Measurements from ENCODE around the gene MPEG1.

MPEG1 gene

GRCh38 chr11:59184691-59185339, 27.9 kb downstream of the MPEG1 start:
- H3K4me3 ChIP-seq (ENCODE audit: low read length), result no peak overlapping the region
- no peak for DNase-seq (ENCODE audit: low read depth)
- TF ChIP-seq CTCF (conservative IDR thresholded peaks at IDR 0.05; ENCODE audit: low read length), result no peak

- H3K4me3 ChIP-seq (ENCODE audit: low read length), result no peak overlapping the region
- DNase-seq (ENCODE audit: low read depth), result no peak
- TF ChIP-seq CTCF (conservative IDR thresholded peaks at IDR 0.05; ENCODE audit: low read length), result no peak
Measured at GRCh38 chr11:59183771-59184170, 29.0 kb downstream of the MPEG1 start.

- TF ChIP-seq CTCF (conservative IDR thresholded peaks at IDR 0.05; ENCODE audit: low read length), result no peak
- no peak overlapping the region for H3K4me3 ChIP-seq (ENCODE audit: low read length)
- DNase-seq (ENCODE audit: low read depth), result no peak
Measured at GRCh38 chr11:59182457-59183151, 30.1 kb downstream of the MPEG1 start.

GRCh38 chr11:59181746-59182456, 30.8 kb downstream of the MPEG1 start:
- no peak for TF ChIP-seq CTCF (conservative IDR thresholded peaks at IDR 0.05; ENCODE audit: low read length)
- H3K4me3 ChIP-seq (ENCODE audit: low read length), result no peak overlapping the region
- DNase-seq (ENCODE audit: low read depth), result no peak

GRCh38 chr11:59180907-59181306, 31.8 kb downstream of the MPEG1 start:
- TF ChIP-seq CTCF (conservative IDR thresholded peaks at IDR 0.05; ENCODE audit: low read length), result no peak
- no peak for DNase-seq (ENCODE audit: low read depth)
- H3K4me3 ChIP-seq (ENCODE audit: low read length), result no peak overlapping the region

- DNase-seq (ENCODE audit: low read depth), result no peak
- no peak for TF ChIP-seq CTCF (conservative IDR thresholded peaks at IDR 0.05; ENCODE audit: low read length)
- no peak overlapping the region for H3K4me3 ChIP-seq (ENCODE audit: low read length)
Measured at GRCh38 chr11:59180168-59180776, 32.5 kb downstream of the MPEG1 start.
